ENCODE data around the gene CHMP6.

GRCh38 chr17:80948976-80949450, 42.6 kb upstream of the CHMP6 start:
- TF ChIP-seq CTCF (IDR thresholded peaks at IDR 0.05) = no peak
- no peak for TF ChIP-seq POLR2A (IDR thresholded peaks at IDR 0.05)
- TF ChIP-seq POLR2AphosphoS5 (IDR thresholded peaks at IDR 0.05) = no peak

Data from breast epithelium (tissue), 3 donors.